Neural cell (in vitro differentiated cells): ENCODE measurements around the gene LRP1. TPM values are rescaled to one million over a fixed set of nuclear protein-coding genes. Genes with fewer than 3 reads are reported as not detected.

Source experiments
- H2AFZ ChIP-seq: fragments of 200-600, 300-800 bp; sonication (generic), shearing (Covaris generic); 2 replicates; pipeline ENCODE4 v1.6.0; 2014; ENCODE audit warnings: low read depth, mild to moderate bottlenecking, antibody characterized with exemption, low read length, moderate library complexity
- H3F3A ChIP-seq: fragments of 200-600 bp; shearing (Covaris generic); 2 replicates; pipeline ENCODE4 v1.6.1; 2016; ENCODE audit warnings: mild to moderate bottlenecking, moderate library complexity, mixed read lengths, antibody characterized with exemption, low read length; ENCODE audit not compliant: insufficient read depth, poor library complexity, severe bottlenecking
- H3K27ac ChIP-seq: fragments of 200-600, 300-800 bp; sonication (generic), shearing (Covaris generic); 2 replicates; pipeline ENCODE4 v1.5.1; 2014; ENCODE audit warnings: mild to moderate bottlenecking, low read length, moderate library complexity
- H3K27me3 ChIP-seq: fragments of 300-800, 200-600 bp; sonication (generic), shearing (Covaris generic); 2 replicates; pipeline ENCODE4 v1.6.0; 2014; ENCODE audit warnings: mild to moderate bottlenecking, low read depth, low read length, moderate library complexity; ENCODE audit not compliant: insufficient read depth
- H3K36me3 ChIP-seq: fragments of 300-800, 200-600 bp; sonication (generic), shearing (Covaris generic); 2 replicates; pipeline ENCODE4 v1.5.1; 2014; ENCODE audit warnings: mild to moderate bottlenecking, antibody characterized with exemption, low read length, moderate library complexity; ENCODE audit not compliant: insufficient read depth
- H3K4me2 ChIP-seq: fragments of 300-800, 200-600 bp; sonication (generic), shearing (Covaris generic); 2 replicates; pipeline ENCODE4 v1.6.0; 2014; ENCODE audit warnings: mild to moderate bottlenecking, low read length
- H3K4me3 ChIP-seq: fragments of 300-800, 200-600 bp; sonication (generic), shearing (Covaris generic); 2 replicates; pipeline ENCODE4 v1.5.1; 2014; ENCODE audit warnings: mild to moderate bottlenecking, low read length, moderate library complexity
- H3K79me2 ChIP-seq: fragments of 200-600 bp; shearing (Covaris generic); replicated peaks from 2 replicates; pipeline ENCODE4 v1.6.0; 2014; ENCODE audit warnings: mild to moderate bottlenecking, low read length, moderate library complexity; ENCODE audit not compliant: insufficient read depth
- H3K9ac ChIP-seq: fragments of 300-800, 200-600 bp; sonication (generic), shearing (Covaris generic); 2 replicates; pipeline ENCODE4 v1.6.1; 2016; ENCODE audit warnings: mild to moderate bottlenecking, low read length, mixed read lengths
- H3K9me2 ChIP-seq: fragments of 200-600 bp; shearing (Covaris generic); 2 replicates; pipeline ENCODE4 v1.6.1; 2016; ENCODE audit warnings: mild to moderate bottlenecking, low read length, mixed read lengths; ENCODE audit not compliant: insufficient read depth
- H3K9me3 ChIP-seq: fragments of 200-600, 300-800 bp; sonication (generic), shearing (Covaris generic); 2 replicates; pipeline ENCODE4 v1.6.1; 2016; ENCODE audit warnings: mild to moderate bottlenecking, mixed run types, low read length, moderate library complexity, mixed read lengths
- H4K20me1 ChIP-seq: fragments of 200-600 bp; shearing (Covaris generic); 2 replicates; pipeline ENCODE4 v1.6.1; 2016; ENCODE audit warnings: mild to moderate bottlenecking, mixed run types; ENCODE audit not compliant: insufficient read depth
- EP300 ChIP-seq: fragments of 450-650 bp; conservative IDR thresholded peaks from 2 replicates; pipeline ENCODE4 v1.6.1; 2014; ENCODE audit warnings: antibody characterized with exemption, mild to moderate bottlenecking, moderate library complexity; ENCODE audit not compliant: poor library complexity, severe bottlenecking
- EZH2 ChIP-seq: fragments of 200-600, 300-800 bp; shearing (Covaris generic), sonication (generic); IDR thresholded peaks from 2 replicates; pipeline ENCODE4 v1.6.1; 2014; ENCODE audit warnings: antibody characterized with exemption, low read length, borderline replicate concordance, mild to moderate bottlenecking; ENCODE audit not compliant: insufficient read depth, poor library complexity, severe bottlenecking
- MXI1 ChIP-seq: fragments of 450-650 bp; conservative IDR thresholded peaks from 2 replicates; pipeline ENCODE4 v1.6.1; 2014; ENCODE audit warnings: antibody characterized with exemption, mild to moderate bottlenecking; ENCODE audit not compliant: poor library complexity, severe bottlenecking
- POLR2AphosphoS5 ChIP-seq: IDR thresholded peaks from 2 replicates; pipeline ENCODE4 v1.6.1; 2012
- RAD21 ChIP-seq: fragments of 450-650 bp; conservative IDR thresholded peaks from 2 replicates; pipeline ENCODE4 v1.6.1; 2014; ENCODE audit warnings: antibody characterized with exemption, mild to moderate bottlenecking, moderate library complexity
- SMC3 ChIP-seq: fragments of 450-650 bp; conservative IDR thresholded peaks from 2 replicates; pipeline ENCODE4 v1.6.1; 2014; ENCODE audit warnings: antibody characterized with exemption, mild to moderate bottlenecking, moderate library complexity; ENCODE audit not compliant: poor library complexity
- TAF1 ChIP-seq: IDR thresholded peaks from 2 replicates; pipeline ENCODE4 v1.6.1; 2012; ENCODE audit warnings: low read depth
- polyA plus RNA-seq: library from polyadenylated mRNA; depleted of rRNA; stranded (reverse); fragments of >200 nt; gene quantifications from 2 replicates; pipeline ENCODE4 v1.2.3, GENCODE V29; 2014
- TF ChIP-seq, protein P1 (sequence below): IDR thresholded peaks from 2 replicates; pipeline ENCODE4 v1.6.1; 2012; ENCODE audit warnings: borderline replicate concordance
- TF ChIP-seq, protein P2 (sequence below): fragments of 450-650 bp; IDR thresholded peaks from 2 replicates; pipeline ENCODE4 v1.5.1; 2014; ENCODE audit warnings: antibody characterized with exemption, mild to moderate bottlenecking, moderate library complexity; ENCODE audit not compliant: poor library complexity, severe bottlenecking

LRP1 gene
- polyA plus RNA-seq, 1 donor from 2014 or later, result 18.2 TPM

DNA sequence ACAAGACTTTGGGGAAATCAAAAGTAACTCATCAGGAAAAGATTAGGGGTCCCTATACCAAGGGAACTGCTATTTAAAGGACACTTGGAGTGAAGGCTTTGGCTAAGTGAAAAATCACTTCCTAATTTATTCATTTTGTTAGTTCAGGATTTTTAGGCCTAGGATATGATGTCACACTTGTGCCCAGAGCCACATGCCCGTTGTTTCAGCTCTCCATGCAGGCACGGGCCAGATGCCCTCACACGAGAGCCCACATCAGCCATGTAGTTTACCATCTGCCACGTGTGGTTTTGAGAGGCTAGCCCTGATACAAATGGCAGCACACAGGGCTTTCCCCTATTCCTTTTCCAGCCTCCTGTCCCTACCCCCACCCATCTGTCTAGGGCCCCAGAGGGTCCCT is 31.0 kb downstream of the LRP1 start:
- TF ChIP-seq EP300, result no peak
- TF ChIP-seq, protein P1, sequence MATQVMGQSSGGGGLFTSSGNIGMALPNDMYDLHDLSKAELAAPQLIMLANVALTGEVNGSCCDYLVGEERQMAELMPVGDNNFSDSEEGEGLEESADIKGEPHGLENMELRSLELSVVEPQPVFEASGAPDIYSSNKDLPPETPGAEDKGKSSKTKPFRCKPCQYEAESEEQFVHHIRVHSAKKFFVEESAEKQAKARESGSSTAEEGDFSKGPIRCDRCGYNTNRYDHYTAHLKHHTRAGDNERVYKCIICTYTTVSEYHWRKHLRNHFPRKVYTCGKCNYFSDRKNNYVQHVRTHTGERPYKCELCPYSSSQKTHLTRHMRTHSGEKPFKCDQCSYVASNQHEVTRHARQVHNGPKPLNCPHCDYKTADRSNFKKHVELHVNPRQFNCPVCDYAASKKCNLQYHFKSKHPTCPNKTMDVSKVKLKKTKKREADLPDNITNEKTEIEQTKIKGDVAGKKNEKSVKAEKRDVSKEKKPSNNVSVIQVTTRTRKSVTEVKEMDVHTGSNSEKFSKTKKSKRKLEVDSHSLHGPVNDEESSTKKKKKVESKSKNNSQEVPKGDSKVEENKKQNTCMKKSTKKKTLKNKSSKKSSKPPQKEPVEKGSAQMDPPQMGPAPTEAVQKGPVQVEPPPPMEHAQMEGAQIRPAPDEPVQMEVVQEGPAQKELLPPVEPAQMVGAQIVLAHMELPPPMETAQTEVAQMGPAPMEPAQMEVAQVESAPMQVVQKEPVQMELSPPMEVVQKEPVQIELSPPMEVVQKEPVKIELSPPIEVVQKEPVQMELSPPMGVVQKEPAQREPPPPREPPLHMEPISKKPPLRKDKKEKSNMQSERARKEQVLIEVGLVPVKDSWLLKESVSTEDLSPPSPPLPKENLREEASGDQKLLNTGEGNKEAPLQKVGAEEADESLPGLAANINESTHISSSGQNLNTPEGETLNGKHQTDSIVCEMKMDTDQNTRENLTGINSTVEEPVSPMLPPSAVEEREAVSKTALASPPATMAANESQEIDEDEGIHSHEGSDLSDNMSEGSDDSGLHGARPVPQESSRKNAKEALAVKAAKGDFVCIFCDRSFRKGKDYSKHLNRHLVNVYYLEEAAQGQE, result no peak
- no peak for TF ChIP-seq POLR2AphosphoS5
- TF ChIP-seq EZH2, result no peak
- no peak for TF ChIP-seq MXI1
- no peak for TF ChIP-seq TAF1
- no peak for TF ChIP-seq RAD21
- TF ChIP-seq, protein P2, sequence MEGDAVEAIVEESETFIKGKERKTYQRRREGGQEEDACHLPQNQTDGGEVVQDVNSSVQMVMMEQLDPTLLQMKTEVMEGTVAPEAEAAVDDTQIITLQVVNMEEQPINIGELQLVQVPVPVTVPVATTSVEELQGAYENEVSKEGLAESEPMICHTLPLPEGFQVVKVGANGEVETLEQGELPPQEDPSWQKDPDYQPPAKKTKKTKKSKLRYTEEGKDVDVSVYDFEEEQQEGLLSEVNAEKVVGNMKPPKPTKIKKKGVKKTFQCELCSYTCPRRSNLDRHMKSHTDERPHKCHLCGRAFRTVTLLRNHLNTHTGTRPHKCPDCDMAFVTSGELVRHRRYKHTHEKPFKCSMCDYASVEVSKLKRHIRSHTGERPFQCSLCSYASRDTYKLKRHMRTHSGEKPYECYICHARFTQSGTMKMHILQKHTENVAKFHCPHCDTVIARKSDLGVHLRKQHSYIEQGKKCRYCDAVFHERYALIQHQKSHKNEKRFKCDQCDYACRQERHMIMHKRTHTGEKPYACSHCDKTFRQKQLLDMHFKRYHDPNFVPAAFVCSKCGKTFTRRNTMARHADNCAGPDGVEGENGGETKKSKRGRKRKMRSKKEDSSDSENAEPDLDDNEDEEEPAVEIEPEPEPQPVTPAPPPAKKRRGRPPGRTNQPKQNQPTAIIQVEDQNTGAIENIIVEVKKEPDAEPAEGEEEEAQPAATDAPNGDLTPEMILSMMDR, result no peak
- TF ChIP-seq SMC3, result no peak
- H3K9me2 ChIP-seq, result no peaks in the 10 kb centered on the region
- H3K27ac ChIP-seq, result no peak overlapping the region
- H3K9me3 ChIP-seq, result no peaks in the 10 kb centered on the region
- H3K9ac ChIP-seq, result no peak overlapping the region
- no peak overlapping the region for H2AFZ ChIP-seq
- H3K79me2 ChIP-seq, result no peaks in the 10 kb centered on the region
- no peak overlapping the region for H3K4me3 ChIP-seq
- peaks cover 7% of the 10 kb centered on the region for H3K36me3 ChIP-seq
- H3F3A ChIP-seq, result no peaks in the 10 kb centered on the region
- no peak overlapping the region for H3K4me2 ChIP-seq
- H4K20me1 ChIP-seq, result no peaks in the 10 kb centered on the region
- H3K27me3 ChIP-seq, result no peaks in the 10 kb centered on the region

DNA sequence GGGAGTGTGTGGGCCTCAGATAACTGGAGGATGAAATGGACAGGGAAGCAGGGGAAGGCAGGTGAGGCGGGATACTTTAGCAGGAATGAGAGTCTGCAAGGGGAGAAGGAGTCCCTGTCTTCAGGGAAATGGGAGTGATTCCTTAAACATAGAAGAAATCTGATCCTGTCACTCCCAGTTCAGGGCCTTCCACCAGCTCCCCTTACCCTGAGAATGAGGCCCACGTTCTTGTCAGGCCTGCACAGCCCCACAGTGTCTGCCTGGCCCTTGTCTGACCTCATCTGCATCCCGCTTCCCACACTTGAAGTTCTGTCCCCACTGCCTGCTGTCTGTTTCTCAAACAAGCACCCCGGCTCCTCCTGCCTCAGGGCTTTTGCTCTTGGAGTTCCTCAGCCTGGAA is 31.8 kb downstream of the LRP1 start:
- no peaks in the 10 kb centered on the region for H3K9me2 ChIP-seq
- H3K9me3 ChIP-seq, result no peaks in the 10 kb centered on the region
- TF ChIP-seq EP300, result no peak
- TF ChIP-seq, protein P2, result no peak
- TF ChIP-seq EZH2, result no peak
- TF ChIP-seq TAF1, result no peak
- no peak for TF ChIP-seq SMC3
- no peak for TF ChIP-seq RAD21
- TF ChIP-seq, protein P1, result no peak
- TF ChIP-seq MXI1, result no peak
- no peak for TF ChIP-seq POLR2AphosphoS5
- H3K4me2 ChIP-seq, result no peak overlapping the region
- H3K27ac ChIP-seq, result no peak overlapping the region
- no peaks in the 10 kb centered on the region for H4K20me1 ChIP-seq
- H2AFZ ChIP-seq, result no peak overlapping the region
- H3K9ac ChIP-seq, result no peak overlapping the region
- no peaks in the 10 kb centered on the region for H3K79me2 ChIP-seq
- no peak overlapping the region for H3K4me3 ChIP-seq
- peaks cover 7% of the 10 kb centered on the region for H3K36me3 ChIP-seq
- H3K27me3 ChIP-seq, result no peaks in the 10 kb centered on the region
- no peaks in the 10 kb centered on the region for H3F3A ChIP-seq
